ENCODE results near the gene ZNF232.

DNA sequence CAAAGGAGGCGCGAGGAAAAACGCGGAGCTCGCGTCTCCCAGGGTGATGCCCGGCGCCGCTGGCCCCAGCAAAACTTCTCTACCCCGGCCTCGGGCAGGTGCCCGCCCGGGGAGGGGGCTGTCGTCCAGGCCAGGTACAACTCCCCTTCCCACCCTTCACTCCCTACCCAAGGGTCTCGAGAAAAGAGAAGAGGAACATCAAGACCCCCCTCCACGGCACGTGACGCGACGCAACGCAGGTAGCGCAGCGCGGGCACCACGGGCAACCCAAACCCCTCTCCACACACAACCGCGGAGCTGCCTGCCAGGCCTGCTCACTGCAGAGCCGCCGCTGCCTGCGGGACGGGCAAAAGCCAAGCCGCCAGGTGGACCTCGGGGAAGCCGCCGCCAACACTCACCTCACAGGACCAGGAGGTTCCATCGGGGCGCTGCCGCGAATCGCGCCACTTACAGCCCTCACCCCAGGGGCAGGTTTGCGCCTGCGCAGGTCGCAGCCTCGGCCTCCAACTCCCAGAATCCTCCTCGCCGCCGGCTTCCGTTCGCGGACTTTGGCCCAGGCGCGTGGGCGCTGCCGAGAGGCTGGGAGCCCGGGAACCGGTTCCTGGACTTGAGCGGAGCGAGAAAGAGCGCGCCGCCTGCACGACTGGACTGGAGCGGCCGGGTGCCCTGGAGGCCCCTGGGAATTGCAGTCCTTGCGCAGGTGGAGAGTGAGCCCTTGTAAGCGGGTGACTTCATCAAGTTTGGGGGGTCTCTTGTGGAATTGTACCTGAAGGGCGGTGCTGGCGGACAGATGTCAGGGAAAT lies at the start of gene ZNF232:
- TF ChIP-seq, protein P1, sequence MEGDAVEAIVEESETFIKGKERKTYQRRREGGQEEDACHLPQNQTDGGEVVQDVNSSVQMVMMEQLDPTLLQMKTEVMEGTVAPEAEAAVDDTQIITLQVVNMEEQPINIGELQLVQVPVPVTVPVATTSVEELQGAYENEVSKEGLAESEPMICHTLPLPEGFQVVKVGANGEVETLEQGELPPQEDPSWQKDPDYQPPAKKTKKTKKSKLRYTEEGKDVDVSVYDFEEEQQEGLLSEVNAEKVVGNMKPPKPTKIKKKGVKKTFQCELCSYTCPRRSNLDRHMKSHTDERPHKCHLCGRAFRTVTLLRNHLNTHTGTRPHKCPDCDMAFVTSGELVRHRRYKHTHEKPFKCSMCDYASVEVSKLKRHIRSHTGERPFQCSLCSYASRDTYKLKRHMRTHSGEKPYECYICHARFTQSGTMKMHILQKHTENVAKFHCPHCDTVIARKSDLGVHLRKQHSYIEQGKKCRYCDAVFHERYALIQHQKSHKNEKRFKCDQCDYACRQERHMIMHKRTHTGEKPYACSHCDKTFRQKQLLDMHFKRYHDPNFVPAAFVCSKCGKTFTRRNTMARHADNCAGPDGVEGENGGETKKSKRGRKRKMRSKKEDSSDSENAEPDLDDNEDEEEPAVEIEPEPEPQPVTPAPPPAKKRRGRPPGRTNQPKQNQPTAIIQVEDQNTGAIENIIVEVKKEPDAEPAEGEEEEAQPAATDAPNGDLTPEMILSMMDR (conservative IDR thresholded peaks at IDR 0.05 in 1 of 2, IDR thresholded peaks at IDR 0.05 in 1 of 2; ENCODE audit: low read depth in 1 of 2, low read length in 2 of 2): no peak
- TF ChIP-seq EZH2 (IDR thresholded peaks at IDR 0.05; ENCODE audit: low read length, missing control alignments): no peak
